GM23338 (cell line): ENCODE measurements around the gene PDLIM5. TPM values are rescaled to one million over a fixed set of nuclear protein-coding genes. Genes with fewer than 3 reads are reported as not detected.

Experiments
- ATAC-seq: fragments of 200-7000 bp; cut with Tn5 transposase; 3 replicates; pipeline ENCODE4 v1.9.1; 2020
- DNase-seq: peaks from one replicate; pipeline ENCODE4 v3.0.0-alpha.2; 2015; ENCODE audit warnings: low spot score
- H2AFZ ChIP-seq: fragments of 200-600 bp; sonication (generic); 2 replicates; pipeline ENCODE4 v1.8.0; 2016; ENCODE audit warnings: antibody characterized with exemption, mild to moderate bottlenecking, moderate library complexity
- H3F3A ChIP-seq: fragments of 200-600 bp; sonication (generic); replicated peaks from 2 replicates; pipeline ENCODE4 v1.8.0; 2017; ENCODE audit warnings: antibody characterized with exemption, mixed run types, low read depth
- H3K27ac ChIP-seq: fragments of 200-600 bp; sonication (generic); 2 replicates; pipeline ENCODE4 v1.6.1; 2016; ENCODE audit warnings: low read depth
- H3K27me3 ChIP-seq: fragments of 200-600 bp; sonication (generic); 2 replicates; pipeline ENCODE4 v1.8.0; 2016; ENCODE audit warnings: mild to moderate bottlenecking, mixed run types, moderate library complexity; ENCODE audit not compliant: insufficient read depth
- H3K36me3 ChIP-seq: fragments of 200-600 bp; sonication (generic); 2 replicates; pipeline ENCODE4 v1.8.0; 2016; ENCODE audit warnings: mild to moderate bottlenecking; ENCODE audit not compliant: insufficient read depth
- H3K4me1 ChIP-seq: fragments of 200-600 bp; sonication (generic); 2 replicates; pipeline ENCODE4 v1.8.0; 2016; ENCODE audit warnings: mild to moderate bottlenecking, moderate library complexity; ENCODE audit not compliant: insufficient read depth
- H3K4me2 ChIP-seq: fragments of 200-600 bp; sonication (generic); 2 replicates; pipeline ENCODE4 v1.7.1; 2017; ENCODE audit warnings: mixed run types
- H3K4me3 ChIP-seq: fragments of 200-600 bp; sonication (generic); 2 replicates; pipeline ENCODE4 v1.6.1; 2016; ENCODE audit warnings: mixed run types
- H3K79me2 ChIP-seq: fragments of 200-600 bp; sonication (generic); replicated peaks from 2 replicates; pipeline ENCODE4 v1.8.0; 2017; ENCODE audit warnings: mild to moderate bottlenecking; ENCODE audit not compliant: insufficient read depth
- H3K9me2 ChIP-seq: fragments of 200-600 bp; sonication (generic); 2 replicates; pipeline ENCODE4 v1.8.0; 2017; ENCODE audit not compliant: insufficient read depth
- H4K20me1 ChIP-seq: fragments of 200-600 bp; sonication (generic); replicated peaks from 2 replicates; pipeline ENCODE4 v1.8.0; 2017; ENCODE audit warnings: mild to moderate bottlenecking; ENCODE audit not compliant: insufficient read depth
- H3K27ac Mint-ChIP-seq: 2 replicates; pipeline ENCODE4 v1.8.0; 2020; ENCODE audit warnings: inconsistent platforms, mild to moderate bottlenecking, moderate library complexity, mixed read lengths
- H3K27me3 Mint-ChIP-seq: 3 replicates; pipeline ENCODE4 v1.8.0; 2022; ENCODE audit warnings: low read depth, mild to moderate bottlenecking, moderate library complexity, mixed read lengths, inconsistent platforms; ENCODE audit not compliant: insufficient read depth, poor library complexity
- H3K36me3 Mint-ChIP-seq: 3 replicates; pipeline ENCODE4 v1.8.0; 2021; ENCODE audit warnings: low read depth, mild to moderate bottlenecking, inconsistent platforms, moderate library complexity, mixed read lengths
- H3K4me1 Mint-ChIP-seq: 3 replicates; pipeline ENCODE4 v1.8.0; 2020; ENCODE audit warnings: mild to moderate bottlenecking, inconsistent platforms, mixed read lengths
- H3K4me3 Mint-ChIP-seq: 3 replicates; pipeline ENCODE4 v1.8.0; 2021; ENCODE audit warnings: moderate library complexity, mild to moderate bottlenecking, inconsistent platforms, mixed read lengths
- H3K9me3 Mint-ChIP-seq: 3 replicates; pipeline ENCODE4 v1.8.0; 2020; ENCODE audit warnings: moderate library complexity, mild to moderate bottlenecking, inconsistent platforms, mixed read lengths
- CREB1 ChIP-seq: fragments of 250-450 bp; sonication (Bioruptor Pico); IDR thresholded peaks from 2 replicates; pipeline ENCODE4 v1.5.0; 2020; ENCODE audit warnings: low read depth, mild to moderate bottlenecking, moderate library complexity
- EZH2phosphoT487 ChIP-seq: fragments of 200-600 bp; sonication (generic); IDR thresholded peaks from one replicate; pipeline ENCODE4 v1.8.1; 2018; ENCODE audit warnings: antibody characterized with exemption; ENCODE audit not compliant: unreplicated experiment
- JUNB ChIP-seq: IDR thresholded peaks from one replicate; pipeline ENCODE4 v1.6.1; 2016; ENCODE audit warnings: antibody characterized with exemption; ENCODE audit not compliant: unreplicated experiment
- ZNF114 ChIP-seq: fragments of 250-450 bp; sonication (Bioruptor Pico); IDR thresholded peaks from 2 replicates; pipeline ENCODE4 v1.5.0; 2020; ENCODE audit warnings: mild to moderate bottlenecking, moderate library complexity
- polyA plus RNA-seq: library from polyadenylated mRNA; unstranded; fragments of >200 nt; fragmentation: Nextera tagmentation; extraction: Ambion mirVana; gene quantifications from 2 replicates; pipeline ENCODE4 v1.2.1, GENCODE V29; 2016
- total RNA-seq: library from RNA; depleted of rRNA; stranded (reverse); fragments of >200 nt; shearing (Covaris generic); gene quantifications from 2 replicates; pipeline ENCODE4 v1.2.3, GENCODE V29; 2014
- TF ChIP-seq, protein P1 (sequence below): IDR thresholded peaks from one replicate; pipeline ENCODE4 v1.6.1; 2018; ENCODE audit warnings: antibody characterized with exemption; ENCODE audit not compliant: unreplicated experiment
- TF ChIP-seq, protein P2 (sequence below): fragments of 250-450 bp; sonication (Bioruptor Pico); IDR thresholded peaks from 2 replicates; pipeline ENCODE4 v1.5.0; 2020; ENCODE audit warnings: mild to moderate bottlenecking, moderate library complexity
- TF ChIP-seq, protein P3 (sequence below), 2 experiments: fragments of 200-600 bp in 1 of 2; sonication (generic) in 1 of 2; conservative IDR thresholded peaks; 2 replicates each; pipeline versions ENCODE4 v1.5.1 to v1.6.1; 2016 to 2017; ENCODE audit warnings: antibody characterized with exemption in 2 of 2, low read depth in 2 of 2, mild to moderate bottlenecking in 2 of 2, moderate library complexity in 1 of 2

Gene PDLIM5
- total and polyA plus RNA-seq, 2 experiments from 2014 or later, result 45.2 to 53.0 TPM

- DNase-seq (no peak), ATAC-seq (no peak)
- H3K4me2 ChIP-seq, result no peak overlapping the region
- no peak overlapping the region for H3K27ac ChIP-seq
- H3K27me3 Mint-ChIP-seq, result no peaks in the 10 kb centered on the region
- H3K36me3 Mint-ChIP-seq, result no peaks in the 10 kb centered on the region
- H3K27ac Mint-ChIP-seq, result no peak overlapping the region
- H3K4me3 Mint-ChIP-seq, result no peak overlapping the region
- H3K36me3 ChIP-seq, result no peaks in the 10 kb centered on the region
- no peaks in the 10 kb centered on the region for H3K27me3 ChIP-seq
- no peaks in the 10 kb centered on the region for H3K79me2 ChIP-seq
- no peak overlapping the region for H2AFZ ChIP-seq
- H3K4me1 Mint-ChIP-seq, result peaks cover 4% of the 10 kb centered on the region
- no peaks in the 10 kb centered on the region; the same call in 1 of the 2 replicates for H3K4me1 ChIP-seq
- no peaks in the 10 kb centered on the region for H4K20me1 ChIP-seq
- no peak overlapping the region for H3K4me3 ChIP-seq
- no peaks in the 10 kb centered on the region for H3K9me3 Mint-ChIP-seq
- H3K9me2 ChIP-seq, result peaks cover 3% of the 10 kb centered on the region; the same call in 1 of the 2 replicates
- H3F3A ChIP-seq, result no peaks in the 10 kb centered on the region
- TF ChIP-seq ZNF114 (CRISPR knock-in tag), result no peak
- TF ChIP-seq CREB1, result no peak
- TF ChIP-seq, protein P1, sequence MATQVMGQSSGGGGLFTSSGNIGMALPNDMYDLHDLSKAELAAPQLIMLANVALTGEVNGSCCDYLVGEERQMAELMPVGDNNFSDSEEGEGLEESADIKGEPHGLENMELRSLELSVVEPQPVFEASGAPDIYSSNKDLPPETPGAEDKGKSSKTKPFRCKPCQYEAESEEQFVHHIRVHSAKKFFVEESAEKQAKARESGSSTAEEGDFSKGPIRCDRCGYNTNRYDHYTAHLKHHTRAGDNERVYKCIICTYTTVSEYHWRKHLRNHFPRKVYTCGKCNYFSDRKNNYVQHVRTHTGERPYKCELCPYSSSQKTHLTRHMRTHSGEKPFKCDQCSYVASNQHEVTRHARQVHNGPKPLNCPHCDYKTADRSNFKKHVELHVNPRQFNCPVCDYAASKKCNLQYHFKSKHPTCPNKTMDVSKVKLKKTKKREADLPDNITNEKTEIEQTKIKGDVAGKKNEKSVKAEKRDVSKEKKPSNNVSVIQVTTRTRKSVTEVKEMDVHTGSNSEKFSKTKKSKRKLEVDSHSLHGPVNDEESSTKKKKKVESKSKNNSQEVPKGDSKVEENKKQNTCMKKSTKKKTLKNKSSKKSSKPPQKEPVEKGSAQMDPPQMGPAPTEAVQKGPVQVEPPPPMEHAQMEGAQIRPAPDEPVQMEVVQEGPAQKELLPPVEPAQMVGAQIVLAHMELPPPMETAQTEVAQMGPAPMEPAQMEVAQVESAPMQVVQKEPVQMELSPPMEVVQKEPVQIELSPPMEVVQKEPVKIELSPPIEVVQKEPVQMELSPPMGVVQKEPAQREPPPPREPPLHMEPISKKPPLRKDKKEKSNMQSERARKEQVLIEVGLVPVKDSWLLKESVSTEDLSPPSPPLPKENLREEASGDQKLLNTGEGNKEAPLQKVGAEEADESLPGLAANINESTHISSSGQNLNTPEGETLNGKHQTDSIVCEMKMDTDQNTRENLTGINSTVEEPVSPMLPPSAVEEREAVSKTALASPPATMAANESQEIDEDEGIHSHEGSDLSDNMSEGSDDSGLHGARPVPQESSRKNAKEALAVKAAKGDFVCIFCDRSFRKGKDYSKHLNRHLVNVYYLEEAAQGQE, result no peak
- TF ChIP-seq EZH2phosphoT487, result no peak
- TF ChIP-seq, protein P2, sequence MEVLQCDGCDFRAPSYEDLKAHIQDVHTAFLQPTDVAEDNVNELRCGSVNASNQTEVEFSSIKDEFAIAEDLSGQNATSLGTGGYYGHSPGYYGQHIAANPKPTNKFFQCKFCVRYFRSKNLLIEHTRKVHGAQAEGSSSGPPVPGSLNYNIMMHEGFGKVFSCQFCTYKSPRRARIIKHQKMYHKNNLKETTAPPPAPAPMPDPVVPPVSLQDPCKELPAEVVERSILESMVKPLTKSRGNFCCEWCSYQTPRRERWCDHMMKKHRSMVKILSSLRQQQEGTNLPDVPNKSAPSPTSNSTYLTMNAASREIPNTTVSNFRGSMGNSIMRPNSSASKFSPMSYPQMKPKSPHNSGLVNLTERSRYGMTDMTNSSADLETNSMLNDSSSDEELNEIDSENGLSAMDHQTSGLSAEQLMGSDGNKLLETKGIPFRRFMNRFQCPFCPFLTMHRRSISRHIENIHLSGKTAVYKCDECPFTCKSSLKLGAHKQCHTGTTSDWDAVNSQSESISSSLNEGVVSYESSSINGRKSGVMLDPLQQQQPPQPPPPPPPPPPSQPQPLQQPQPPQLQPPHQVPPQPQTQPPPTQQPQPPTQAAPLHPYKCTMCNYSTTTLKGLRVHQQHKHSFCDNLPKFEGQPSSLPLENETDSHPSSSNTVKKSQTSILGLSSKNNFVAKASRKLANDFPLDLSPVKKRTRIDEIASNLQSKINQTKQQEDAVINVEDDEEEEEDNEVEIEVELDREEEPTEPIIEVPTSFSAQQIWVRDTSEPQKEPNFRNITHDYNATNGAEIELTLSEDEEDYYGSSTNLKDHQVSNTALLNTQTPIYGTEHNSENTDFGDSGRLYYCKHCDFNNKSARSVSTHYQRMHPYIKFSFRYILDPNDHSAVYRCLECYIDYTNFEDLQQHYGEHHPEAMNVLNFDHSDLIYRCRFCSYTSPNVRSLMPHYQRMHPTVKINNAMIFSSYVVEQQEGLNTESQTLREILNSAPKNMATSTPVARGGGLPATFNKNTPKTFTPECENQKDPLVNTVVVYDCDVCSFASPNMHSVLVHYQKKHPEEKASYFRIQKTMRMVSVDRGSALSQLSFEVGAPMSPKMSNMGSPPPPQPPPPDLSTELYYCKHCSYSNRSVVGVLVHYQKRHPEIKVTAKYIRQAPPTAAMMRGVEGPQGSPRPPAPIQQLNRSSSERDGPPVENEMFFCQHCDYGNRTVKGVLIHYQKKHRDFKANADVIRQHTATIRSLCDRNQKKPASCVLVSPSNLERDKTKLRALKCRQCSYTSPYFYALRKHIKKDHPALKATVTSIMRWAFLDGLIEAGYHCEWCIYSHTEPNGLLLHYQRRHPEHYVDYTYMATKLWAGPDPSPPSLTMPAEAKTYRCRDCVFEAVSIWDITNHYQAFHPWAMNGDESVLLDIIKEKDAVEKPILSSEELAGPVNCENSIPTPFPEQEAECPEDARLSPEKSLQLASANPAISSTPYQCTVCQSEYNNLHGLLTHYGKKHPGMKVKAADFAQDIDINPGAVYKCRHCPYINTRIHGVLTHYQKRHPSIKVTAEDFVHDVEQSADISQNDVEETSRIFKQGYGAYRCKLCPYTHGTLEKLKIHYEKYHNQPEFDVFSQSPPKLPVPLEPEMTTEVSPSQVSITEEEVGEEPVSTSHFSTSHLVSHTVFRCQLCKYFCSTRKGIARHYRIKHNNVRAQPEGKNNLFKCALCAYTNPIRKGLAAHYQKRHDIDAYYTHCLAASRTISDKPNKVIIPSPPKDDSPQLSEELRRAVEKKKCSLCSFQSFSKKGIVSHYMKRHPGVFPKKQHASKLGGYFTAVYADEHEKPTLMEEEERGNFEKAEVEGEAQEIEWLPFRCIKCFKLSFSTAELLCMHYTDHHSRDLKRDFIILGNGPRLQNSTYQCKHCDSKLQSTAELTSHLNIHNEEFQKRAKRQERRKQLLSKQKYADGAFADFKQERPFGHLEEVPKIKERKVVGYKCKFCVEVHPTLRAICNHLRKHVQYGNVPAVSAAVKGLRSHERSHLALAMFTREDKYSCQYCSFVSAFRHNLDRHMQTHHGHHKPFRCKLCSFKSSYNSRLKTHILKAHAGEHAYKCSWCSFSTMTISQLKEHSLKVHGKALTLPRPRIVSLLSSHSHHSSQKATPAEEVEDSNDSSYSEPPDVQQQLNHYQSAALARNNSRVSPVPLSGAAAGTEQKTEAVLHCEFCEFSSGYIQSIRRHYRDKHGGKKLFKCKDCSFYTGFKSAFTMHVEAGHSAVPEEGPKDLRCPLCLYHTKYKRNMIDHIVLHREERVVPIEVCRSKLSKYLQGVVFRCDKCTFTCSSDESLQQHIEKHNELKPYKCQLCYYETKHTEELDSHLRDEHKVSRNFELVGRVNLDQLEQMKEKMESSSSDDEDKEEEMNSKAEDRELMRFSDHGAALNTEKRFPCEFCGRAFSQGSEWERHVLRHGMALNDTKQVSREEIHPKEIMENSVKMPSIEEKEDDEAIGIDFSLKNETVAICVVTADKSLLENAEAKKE, result no peak
- TF ChIP-seq, protein P3, sequence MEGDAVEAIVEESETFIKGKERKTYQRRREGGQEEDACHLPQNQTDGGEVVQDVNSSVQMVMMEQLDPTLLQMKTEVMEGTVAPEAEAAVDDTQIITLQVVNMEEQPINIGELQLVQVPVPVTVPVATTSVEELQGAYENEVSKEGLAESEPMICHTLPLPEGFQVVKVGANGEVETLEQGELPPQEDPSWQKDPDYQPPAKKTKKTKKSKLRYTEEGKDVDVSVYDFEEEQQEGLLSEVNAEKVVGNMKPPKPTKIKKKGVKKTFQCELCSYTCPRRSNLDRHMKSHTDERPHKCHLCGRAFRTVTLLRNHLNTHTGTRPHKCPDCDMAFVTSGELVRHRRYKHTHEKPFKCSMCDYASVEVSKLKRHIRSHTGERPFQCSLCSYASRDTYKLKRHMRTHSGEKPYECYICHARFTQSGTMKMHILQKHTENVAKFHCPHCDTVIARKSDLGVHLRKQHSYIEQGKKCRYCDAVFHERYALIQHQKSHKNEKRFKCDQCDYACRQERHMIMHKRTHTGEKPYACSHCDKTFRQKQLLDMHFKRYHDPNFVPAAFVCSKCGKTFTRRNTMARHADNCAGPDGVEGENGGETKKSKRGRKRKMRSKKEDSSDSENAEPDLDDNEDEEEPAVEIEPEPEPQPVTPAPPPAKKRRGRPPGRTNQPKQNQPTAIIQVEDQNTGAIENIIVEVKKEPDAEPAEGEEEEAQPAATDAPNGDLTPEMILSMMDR (conservative IDR thresholded peaks at IDR 0.05; ENCODE audit: low read depth in 2 of 2), result no peak
- TF ChIP-seq JUNB, result no peak
Measured at GRCh38 chr4:94673961-94674360, 222.2 kb downstream of the PDLIM5 start.
